ENCODE measurements around the gene METRN.
"Not testable (repeated sequence)": the region's sequence is repeated elsewhere in the genome, so short reads cannot be mapped to it uniquely, and the experiment has no call there.

Gene METRN

GRCh38 chr16:739560-740458 lies 24.9 kb downstream of the METRN start:
- peak; percentile 25 for DNase-seq

DNA sequence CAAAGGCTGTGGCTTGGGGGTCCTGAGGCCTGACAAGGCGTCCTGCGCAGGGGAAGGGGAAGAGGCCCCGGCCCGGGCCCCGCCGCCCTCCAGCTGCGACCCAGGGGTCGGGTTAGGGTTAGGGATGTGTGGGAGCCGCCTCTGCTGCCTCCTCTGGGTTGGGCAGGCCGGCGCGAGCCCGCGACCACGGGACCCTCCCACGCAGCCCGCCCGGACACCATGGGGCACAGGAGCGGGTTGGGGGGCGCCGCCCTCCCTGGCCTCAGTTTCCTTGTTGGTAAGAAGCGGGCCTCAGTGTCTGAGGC lies 25.5 kb downstream of the METRN start:
- no peak for DNase-seq

DNA sequence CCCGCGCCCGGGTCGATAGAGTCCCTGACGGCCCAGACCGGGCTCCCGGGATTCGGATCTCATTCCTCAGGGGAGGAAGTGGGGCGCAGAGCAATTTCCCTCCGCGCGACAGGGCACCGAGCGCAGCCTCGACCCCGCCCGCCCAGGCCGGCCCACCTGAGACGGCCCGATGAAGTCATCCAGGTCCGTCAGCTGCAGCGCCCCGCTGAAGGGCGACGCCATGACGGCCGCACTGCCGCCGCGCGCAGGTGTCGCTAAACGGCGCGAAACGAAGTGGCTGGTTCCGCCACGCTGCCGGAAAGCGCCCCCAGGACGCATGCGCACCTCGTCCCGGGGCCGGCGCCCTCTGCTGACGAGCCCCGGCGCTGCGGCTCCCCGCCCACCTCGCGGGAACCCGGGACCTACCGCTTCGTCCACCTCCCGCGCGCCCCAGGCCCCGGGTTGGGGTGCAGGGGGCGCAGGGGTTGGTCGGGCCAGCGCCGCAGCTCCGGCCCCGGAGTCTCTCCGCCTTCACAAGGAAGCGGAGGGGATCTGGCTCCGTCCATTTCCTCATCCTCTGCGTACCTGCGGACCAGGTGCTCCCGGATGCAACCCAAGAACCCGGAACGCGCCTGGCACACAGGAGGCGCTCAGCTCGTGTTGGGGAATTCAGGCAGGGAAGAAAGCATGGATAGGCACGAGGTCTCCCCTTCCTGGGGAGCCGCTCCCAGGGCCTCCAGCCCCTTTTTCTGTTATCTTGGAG lies 26.0 kb downstream of the METRN start, which contains the start of gene CIAO3:
Gene CIAO3, minus strand, starts transcription at position 234 of the 742 bp plus-strand sequence. Its CDS starts 12 bp downstream, at position 222.
- peak; percentile 95 for DNase-seq

DNA sequence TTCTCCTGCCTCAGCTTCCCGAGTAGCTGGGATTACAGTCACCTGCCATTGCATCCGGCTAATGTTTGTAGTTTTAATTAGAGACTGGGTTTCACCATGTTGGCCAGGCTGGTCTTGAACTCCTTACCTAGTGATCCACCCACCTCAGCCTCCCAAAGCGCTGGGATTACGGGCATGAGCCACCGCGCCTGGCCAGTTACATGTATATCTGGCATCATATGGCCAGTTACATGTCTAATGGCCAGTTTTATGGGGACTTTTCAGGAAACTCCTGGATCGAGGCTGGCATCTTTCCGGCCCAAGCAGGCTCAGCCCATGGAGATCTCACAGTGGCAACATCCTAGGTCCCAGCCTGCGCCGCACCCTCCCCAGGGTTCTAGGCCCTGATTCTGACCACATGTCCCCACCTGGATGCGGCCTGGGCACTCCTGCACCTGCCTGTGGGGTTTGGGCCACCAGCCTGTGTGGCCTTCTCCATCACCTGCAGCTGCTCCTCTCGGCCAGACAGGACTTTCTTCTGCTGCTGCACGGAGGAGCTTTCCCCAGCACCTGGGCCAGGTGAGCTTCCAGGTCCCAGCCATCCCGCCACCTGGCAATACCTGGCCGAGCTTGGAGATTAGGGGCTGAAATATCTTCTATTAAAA lies 27.2 kb downstream of the METRN start:
- DNase-seq = no peak

DNA sequence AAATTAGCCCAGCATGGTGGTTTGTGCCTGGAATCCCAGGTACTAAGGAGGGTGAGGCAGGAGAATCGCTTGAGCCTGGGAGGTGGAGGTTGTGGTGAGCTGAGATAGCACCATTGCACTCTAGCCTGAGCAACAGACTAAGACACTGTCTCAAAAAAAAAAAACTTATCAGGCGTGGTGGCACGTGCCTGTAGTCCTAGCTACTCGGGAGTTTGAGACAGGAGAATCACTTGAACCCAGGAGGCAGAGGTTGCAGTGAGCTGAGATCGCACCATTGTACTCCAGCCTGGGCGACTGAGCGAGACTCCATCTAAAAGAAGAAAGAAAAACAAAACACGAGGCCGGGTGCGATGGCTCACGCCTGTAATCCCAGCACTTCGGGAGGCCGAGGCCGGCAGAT lies 28.0 kb downstream of the METRN start:
- DNase-seq = not testable (repeated sequence)

- DNase-seq = no peak
These were observed 29.0 kb downstream of the METRN start for GRCh38 chr16:743794-744500.

GRCh38 chr16:745739-746138 lies 30.8 kb downstream of the METRN start:
- DNase-seq = no peak

DNA sequence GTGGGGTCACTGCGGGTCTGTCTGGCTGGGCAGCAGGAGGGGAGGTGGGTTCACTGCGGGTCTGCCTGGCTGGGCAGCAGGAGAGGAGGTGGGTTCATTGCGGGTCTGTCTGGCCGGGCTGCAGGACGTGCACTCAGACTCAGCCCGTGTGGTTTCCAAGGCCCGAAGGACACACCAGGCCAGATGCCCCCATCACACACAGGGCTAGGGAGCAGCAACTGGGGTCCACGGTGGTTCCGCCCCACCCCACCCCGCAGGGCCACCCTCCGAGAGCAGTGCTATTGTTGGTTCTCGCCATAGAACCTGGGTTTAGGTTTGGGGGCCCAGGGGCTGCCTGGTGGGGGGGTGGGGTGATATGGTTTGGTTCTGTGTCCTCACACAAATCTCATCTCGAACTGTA lies 31.7 kb downstream of the METRN start:
- DNase-seq = no peak

DNA sequence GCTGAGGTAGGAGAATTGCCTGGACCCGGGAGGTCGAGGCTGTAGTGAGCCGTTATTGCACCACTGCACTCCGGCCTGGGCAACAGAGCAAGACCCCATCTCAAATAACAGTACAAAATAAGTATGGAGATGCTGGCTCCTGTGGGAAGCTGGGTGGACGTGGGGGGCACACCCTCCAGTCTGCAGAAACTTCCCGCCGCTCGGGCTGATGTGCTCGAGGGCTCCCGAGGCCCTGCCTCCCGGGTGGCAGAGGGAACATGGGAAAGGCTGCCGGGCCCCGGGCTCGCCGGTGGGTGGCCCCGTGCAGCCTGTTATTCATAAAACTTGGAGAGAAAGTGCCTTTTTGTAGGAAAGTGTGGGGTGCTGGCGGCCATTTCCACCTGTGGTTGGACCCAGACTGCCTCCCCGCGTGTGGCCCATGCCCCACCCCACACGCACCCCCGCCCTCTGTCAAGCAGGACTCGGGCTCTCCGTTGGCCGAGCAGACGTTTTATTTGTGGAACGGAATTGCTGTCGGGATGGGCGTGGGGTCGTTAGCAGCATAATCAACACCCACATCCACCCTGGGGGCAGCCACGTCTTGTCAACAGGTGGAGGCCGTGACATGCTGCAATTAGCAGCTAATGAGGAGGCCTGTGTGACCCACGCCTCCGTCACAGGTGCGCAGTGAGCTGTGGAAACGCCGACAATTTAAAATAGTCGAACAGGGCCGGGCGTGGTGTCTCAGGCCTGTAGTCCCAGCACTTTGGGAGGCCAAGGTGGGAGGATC lies 33.2 kb downstream of the METRN start:
- DNase-seq = no peak

- no peak for DNase-seq
These were observed 34.1 kb downstream of the METRN start for GRCh38 chr16:749010-749409.

GRCh38 chr16:750485-750884 lies 35.6 kb downstream of the METRN start:
- DNase-seq = no peak

DNA sequence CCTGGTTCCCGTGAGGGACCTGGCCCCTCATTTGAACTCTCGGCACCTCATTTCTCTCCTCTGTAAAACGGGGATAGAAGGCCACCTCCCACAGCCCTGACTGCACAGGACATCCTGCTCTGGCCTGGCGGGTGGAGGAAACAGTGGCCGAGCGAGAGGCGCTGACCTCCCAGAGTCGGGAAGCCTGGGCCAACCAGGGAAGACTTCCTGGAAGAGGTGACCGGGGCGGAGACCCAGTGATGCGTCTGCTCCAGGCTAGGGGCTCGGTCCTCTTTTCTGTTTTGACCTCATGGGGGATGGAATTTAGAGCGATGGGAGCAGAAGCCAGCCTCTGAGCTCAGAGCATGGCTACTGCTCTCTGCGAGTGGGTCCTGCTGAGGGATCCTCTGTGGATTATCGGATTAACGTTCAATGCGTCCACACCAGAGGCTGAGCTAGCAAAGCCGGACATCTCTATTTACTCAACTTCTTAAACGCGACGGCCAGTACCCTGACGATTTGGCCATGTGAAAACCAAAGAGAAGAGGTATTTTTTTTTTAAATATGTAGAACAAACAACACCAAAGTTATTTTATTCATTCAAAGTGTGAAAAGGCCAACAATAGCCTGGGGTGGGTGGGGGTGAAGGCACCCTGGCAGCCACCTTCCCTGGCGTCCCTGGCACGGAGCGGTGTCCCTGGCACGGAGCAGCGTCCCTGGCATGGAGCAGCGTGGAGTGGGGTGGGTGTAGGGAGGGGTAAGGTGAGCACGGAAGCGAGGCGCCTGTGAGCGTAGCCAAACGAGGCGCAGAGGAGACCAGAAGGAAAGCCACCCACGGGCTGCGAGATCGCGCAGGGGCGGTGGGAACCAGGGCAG lies 36.5 kb downstream of the METRN start:
- no peak for DNase-seq

DNA sequence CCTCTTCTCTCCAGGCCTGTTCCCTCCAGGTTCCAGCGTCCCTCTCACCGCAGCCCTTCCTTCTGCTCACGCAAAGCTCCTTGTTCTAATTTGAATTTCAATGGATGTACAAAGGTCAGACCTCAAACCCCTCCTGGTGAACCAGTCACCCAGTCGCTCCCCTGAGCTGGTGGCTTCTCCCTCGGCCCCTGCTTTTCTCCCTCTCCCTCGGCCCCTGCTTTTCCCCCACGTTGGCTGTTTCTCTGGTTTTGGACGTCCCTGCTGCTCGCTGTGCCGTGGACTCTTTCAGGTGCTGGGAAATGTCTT lies 37.0 kb downstream of the METRN start:
- no peak for DNase-seq

DNA sequence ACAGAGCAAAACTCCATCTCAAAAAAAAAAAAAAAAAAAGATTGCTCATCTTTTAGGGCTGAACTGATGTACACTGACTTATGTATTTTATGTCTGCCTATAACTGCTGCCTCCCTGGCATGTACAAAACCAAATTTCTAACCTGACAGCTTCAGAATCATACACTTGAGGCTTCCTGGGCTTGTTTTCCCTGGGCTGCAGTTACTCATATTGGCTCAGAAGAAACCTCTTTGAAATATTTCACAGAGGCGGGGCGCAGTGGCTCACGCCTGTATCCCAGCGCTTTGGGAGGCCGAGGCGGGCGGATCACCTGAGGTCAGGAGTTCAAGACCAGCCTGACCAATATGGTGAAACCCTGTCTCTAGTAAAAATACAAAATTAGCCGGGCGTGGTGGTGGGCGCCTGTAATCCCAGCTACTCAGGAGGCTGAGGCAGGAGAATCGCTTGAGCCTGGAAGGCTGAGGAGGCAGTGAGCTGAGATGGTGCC lies 39.2 kb downstream of the METRN start:
- not testable (repeated sequence) for DNase-seq

DNA sequence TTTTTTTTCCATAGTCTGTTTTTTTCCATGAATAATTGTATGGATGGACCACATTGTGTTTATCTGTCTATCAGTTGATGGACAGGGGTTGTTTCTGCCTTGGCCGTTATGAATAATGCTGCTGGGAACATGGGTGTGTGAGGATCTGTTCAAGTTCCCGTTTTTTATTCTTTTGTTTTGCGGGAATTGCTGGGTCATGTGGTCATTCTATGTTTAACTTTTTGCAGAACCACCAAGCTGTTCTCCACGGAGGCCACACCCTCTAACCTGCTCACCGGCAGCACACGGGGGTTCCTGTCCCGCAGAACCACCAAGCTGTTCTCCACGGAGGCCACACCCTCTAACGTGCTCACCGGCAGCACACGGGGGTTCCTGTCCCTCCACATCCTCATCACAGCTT lies 39.7 kb downstream of the METRN start:
- no peak for DNase-seq

GRCh38 chr16:756428-756827 lies 41.5 kb downstream of the METRN start:
- no peak for DNase-seq

GRCh38 chr16:759110-759910 lies 44.4 kb downstream of the METRN start:
- DNase-seq = no peak

DNA sequence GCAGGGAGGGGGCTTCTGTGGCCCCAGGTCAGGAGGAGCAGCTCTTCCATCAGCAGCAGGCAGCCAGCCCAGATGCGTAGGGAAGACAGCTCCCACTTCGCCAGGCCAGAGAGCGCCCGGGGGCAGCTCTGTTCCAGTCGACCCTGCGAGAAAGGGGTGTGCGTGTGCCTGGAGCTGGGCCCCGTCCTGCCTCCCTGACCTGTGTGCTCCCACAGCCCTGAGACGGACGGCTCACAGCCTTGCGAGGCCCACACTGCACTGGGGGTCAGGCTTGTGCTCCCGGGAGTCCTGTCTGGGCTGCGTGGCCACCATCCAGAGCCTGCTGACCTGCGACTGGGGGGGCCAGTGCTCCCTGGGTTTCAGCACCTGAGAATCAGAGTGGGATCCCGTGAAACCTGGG lies 45.1 kb downstream of the METRN start:
- DNase-seq = no peak

GRCh38 chr16:760545-761343 lies 45.8 kb downstream of the METRN start, which contains the start of gene MSLN:
Gene MSLN, plus strand, starts transcription at chr16:760734. Its CDS starts 1,947 bp downstream, at chr16:762681.
- no peak for DNase-seq
